COLO829 (cell line): ENCODE results near the gene TARP.
"Not testable (repeated sequence)": the region's sequence is repeated elsewhere in the genome, so short reads cannot be mapped to it uniquely, and the experiment has no call there.

ENCODE experiments used
- DNase-seq: peaks from one replicate; pipeline ENCODE4 v3.0.0; 2012; ENCODE audit warnings: low spot score

The TARP gene

GRCh38 chr7:38262026-38262425 lies 11.4 kb downstream of the TARP start:
- not testable (repeated sequence) for DNase-seq

- not testable (repeated sequence) for DNase-seq
Observed at GRCh38 chr7:38261601-38262000, 11.8 kb downstream of the TARP start.

GRCh38 chr7:38259157-38259556 lies 14.3 kb downstream of the TARP start:
- DNase-seq: not testable (repeated sequence)

- DNase-seq: no peak
Observed at GRCh38 chr7:38257350-38257677, 16.1 kb downstream of the TARP start.

GRCh38 chr7:38249849-38250248 lies 23.6 kb downstream of the TARP start:
- not testable (repeated sequence) for DNase-seq

GRCh38 chr7:38248069-38248567 lies 25.3 kb downstream of the TARP start:
- DNase-seq: no peak

GRCh38 chr7:38245409-38245977 lies 27.9 kb downstream of the TARP start:
- DNase-seq: no peak

- DNase-seq: no peak
Observed at GRCh38 chr7:38244516-38244915, 28.9 kb downstream of the TARP start.

- not testable (repeated sequence) for DNase-seq
Observed at GRCh38 chr7:38243345-38243744, 30.1 kb downstream of the TARP start.

GRCh38 chr7:38242814-38243213 lies 30.6 kb downstream of the TARP start:
- DNase-seq: no peak

- no peak for DNase-seq
Observed at GRCh38 chr7:38241071-38241470, 32.4 kb downstream of the TARP start.

GRCh38 chr7:38239129-38239528 lies 34.3 kb downstream of the TARP start:
- not testable (repeated sequence) for DNase-seq

- DNase-seq: no peak
Observed at GRCh38 chr7:38235606-38236005, 37.8 kb downstream of the TARP start.

- not testable (repeated sequence) for DNase-seq
Observed at GRCh38 chr7:38234759-38235158, 38.7 kb downstream of the TARP start.

- no peak for DNase-seq
Observed at GRCh38 chr7:38232502-38233366, 40.7 kb downstream of the TARP start.

GRCh38 chr7:38229884-38230642 lies 43.4 kb downstream of the TARP start:
- DNase-seq: no peak

GRCh38 chr7:38229386-38229785 lies 44.0 kb downstream of the TARP start:
- DNase-seq: no peak

GRCh38 chr7:38224392-38224791 lies 49.0 kb downstream of the TARP start:
- no peak for DNase-seq

- DNase-seq: no peak
Observed at GRCh38 chr7:38223306-38223705, 50.1 kb downstream of the TARP start.

GRCh38 chr7:38222481-38223096 lies 50.8 kb downstream of the TARP start:
- DNase-seq: peak; percentile 74

GRCh38 chr7:38220452-38220851 lies 53.0 kb downstream of the TARP start:
- no peak for DNase-seq

GRCh38 chr7:38217672-38218071 lies 55.8 kb downstream of the TARP start:
- no peak for DNase-seq
